Smooth muscle cell (in vitro differentiated cells): Measurements from ENCODE around the gene ATXN10. TPM values are rescaled to one million over a fixed set of nuclear protein-coding genes. Genes with fewer than 3 reads are reported as not detected.

Experiments used
- DNase-seq: peaks from one replicate; lab custom pipeline; 2025; ENCODE audit not compliant: unreplicated experiment; lab: John Stamatoyannopoulos, UW
- H2AFZ ChIP-seq: fragments of 200-600 bp; sonication (generic); 2 replicates; pipeline ENCODE4 v1.6.0; 2016; ENCODE audit warnings: antibody characterized with exemption, low read depth, mild to moderate bottlenecking
- H3F3A ChIP-seq: fragments of 200-600 bp; sonication (generic); 2 replicates; pipeline ENCODE4 v1.6.0; 2017; ENCODE audit warnings: antibody characterized with exemption, low read depth
- H3K27ac ChIP-seq: fragments of 200-600 bp; sonication (generic); 2 replicates; pipeline ENCODE4 v1.5.1; 2016; ENCODE audit warnings: low read depth, mild to moderate bottlenecking
- H3K27me3 ChIP-seq: fragments of 200-600 bp; sonication (generic); 2 replicates; pipeline ENCODE4 v1.6.1; 2016; ENCODE audit warnings: low read depth, mild to moderate bottlenecking
- H3K36me3 ChIP-seq: fragments of 200-600 bp; sonication (generic); 2 replicates; pipeline ENCODE4 v1.5.1; 2016; ENCODE audit warnings: low read depth
- H3K4me1 ChIP-seq: fragments of 200-600 bp; sonication (generic); 2 replicates; pipeline ENCODE4 v1.5.1; 2016; ENCODE audit warnings: low read depth
- H3K4me2 ChIP-seq: fragments of 200-600 bp; sonication (generic); 2 replicates; pipeline ENCODE4 v1.6.0; 2016; ENCODE audit warnings: mild to moderate bottlenecking
- H3K4me3 ChIP-seq: fragments of 200-600 bp; sonication (generic); 2 replicates; pipeline ENCODE4 v1.5.1; 2016; ENCODE audit warnings: mild to moderate bottlenecking
- H3K79me2 ChIP-seq: fragments of 200-600 bp; sonication (generic); 2 replicates; pipeline ENCODE4 v1.6.0; 2016; ENCODE audit warnings: low read depth, mild to moderate bottlenecking
- H3K9ac ChIP-seq: fragments of 200-600 bp; sonication (generic); 2 replicates; pipeline ENCODE4 v1.6.0; 2016; ENCODE audit warnings: low read depth
- H3K9me3 ChIP-seq: fragments of 200-600 bp; sonication (generic); replicated peaks from 2 replicates; pipeline ENCODE4 v1.5.1; 2016; ENCODE audit warnings: low read depth
- H4K20me1 ChIP-seq: fragments of 200-600 bp; sonication (generic); 2 replicates; pipeline ENCODE4 v1.6.0; 2016; ENCODE audit warnings: low read depth
- WGBS: methylation state at CpG from one replicate; pipeline ENCODE4 v1.1.7; 2016; ENCODE audit warnings: low lambda C conversion rate; 5-methylcytosine and 5-hydroxymethylcytosine counted together
- polyA plus RNA-seq: library from polyadenylated mRNA; unstranded; fragments of >200 nt; fragmentation: Nextera tagmentation; extraction: Ambion mirVana; gene quantifications from 2 replicates; pipeline ENCODE4 v1.2.1, GENCODE V29; 2016
- total RNA-seq: library from RNA; depleted of rRNA; stranded (reverse); fragments of >200 nt; gene quantifications from 2 replicates; pipeline ENCODE4 v1.2.3, GENCODE V29; 2014
- TF ChIP-seq, protein P1 (sequence below): fragments of 200-600 bp; sonication (generic); IDR thresholded peaks from 2 replicates; pipeline ENCODE4 v1.5.1; 2017; ENCODE audit warnings: borderline replicate concordance, mild to moderate bottlenecking, antibody characterized with exemption; ENCODE audit not compliant: insufficient read depth, poor library complexity, severe bottlenecking

Gene ATXN10
- total and polyA plus RNA-seq, 2 experiments from 2014 or later, result 117 to 131 TPM

DNA sequence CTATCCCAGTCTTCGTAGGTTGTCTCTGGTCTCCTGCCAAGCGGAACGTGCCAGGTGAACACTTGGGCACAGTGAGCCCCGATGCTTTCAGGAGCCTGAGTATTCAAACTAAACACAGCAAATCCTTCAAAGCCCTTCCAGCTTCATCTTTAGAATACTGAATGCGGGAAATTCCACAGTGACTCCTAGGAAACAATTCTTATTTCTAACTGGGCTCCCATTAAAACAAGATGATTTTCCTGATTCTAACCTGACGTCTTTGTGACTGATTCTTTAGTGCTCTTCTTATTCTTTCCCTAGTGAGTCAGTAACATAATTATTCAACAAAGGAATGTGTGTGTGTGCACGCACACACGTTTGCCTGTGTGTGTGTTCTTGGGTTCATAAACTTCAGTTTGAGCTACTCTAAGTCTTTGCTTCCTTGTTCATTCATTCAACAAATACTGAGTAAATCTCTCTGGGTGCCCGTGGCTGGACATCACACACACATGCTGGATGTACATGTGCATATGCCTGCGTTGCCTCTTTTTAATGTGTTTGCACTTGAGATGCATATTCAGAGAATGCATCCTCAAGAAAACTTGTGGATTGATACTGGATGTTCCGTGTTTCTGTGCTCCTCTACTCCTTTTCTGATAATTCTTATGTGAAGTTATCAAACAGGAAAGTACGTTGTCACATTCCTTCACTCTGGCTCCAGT lies 170.8 kb downstream of the ATXN10 start:
- Histone ChIP-seq H3K27ac (no peak overlapping the region), H3K9me3 (no peaks in the 10 kb centered on the region), H2AFZ (no peak overlapping the region), H3K27me3 (no peaks in the 10 kb centered on the region), H3K4me1 (peaks cover 47% of the 10 kb centered on the region), H3K9ac (no peak overlapping the region), H3K4me3 (no peak overlapping the region), H3K4me2 (no peak overlapping the region), H4K20me1 (peaks cover 95% of the 10 kb centered on the region), H3K36me3 (peaks cover 9% of the 10 kb centered on the region), H3F3A (no peaks in the 10 kb centered on the region), H3K79me2 (no peaks in the 10 kb centered on the region)
- no peak for DNase-seq
- 86% methylated on average over 12 of the region's 12 CpGs for WGBS
- TF ChIP-seq, protein P1, sequence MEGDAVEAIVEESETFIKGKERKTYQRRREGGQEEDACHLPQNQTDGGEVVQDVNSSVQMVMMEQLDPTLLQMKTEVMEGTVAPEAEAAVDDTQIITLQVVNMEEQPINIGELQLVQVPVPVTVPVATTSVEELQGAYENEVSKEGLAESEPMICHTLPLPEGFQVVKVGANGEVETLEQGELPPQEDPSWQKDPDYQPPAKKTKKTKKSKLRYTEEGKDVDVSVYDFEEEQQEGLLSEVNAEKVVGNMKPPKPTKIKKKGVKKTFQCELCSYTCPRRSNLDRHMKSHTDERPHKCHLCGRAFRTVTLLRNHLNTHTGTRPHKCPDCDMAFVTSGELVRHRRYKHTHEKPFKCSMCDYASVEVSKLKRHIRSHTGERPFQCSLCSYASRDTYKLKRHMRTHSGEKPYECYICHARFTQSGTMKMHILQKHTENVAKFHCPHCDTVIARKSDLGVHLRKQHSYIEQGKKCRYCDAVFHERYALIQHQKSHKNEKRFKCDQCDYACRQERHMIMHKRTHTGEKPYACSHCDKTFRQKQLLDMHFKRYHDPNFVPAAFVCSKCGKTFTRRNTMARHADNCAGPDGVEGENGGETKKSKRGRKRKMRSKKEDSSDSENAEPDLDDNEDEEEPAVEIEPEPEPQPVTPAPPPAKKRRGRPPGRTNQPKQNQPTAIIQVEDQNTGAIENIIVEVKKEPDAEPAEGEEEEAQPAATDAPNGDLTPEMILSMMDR, result no peak

DNA sequence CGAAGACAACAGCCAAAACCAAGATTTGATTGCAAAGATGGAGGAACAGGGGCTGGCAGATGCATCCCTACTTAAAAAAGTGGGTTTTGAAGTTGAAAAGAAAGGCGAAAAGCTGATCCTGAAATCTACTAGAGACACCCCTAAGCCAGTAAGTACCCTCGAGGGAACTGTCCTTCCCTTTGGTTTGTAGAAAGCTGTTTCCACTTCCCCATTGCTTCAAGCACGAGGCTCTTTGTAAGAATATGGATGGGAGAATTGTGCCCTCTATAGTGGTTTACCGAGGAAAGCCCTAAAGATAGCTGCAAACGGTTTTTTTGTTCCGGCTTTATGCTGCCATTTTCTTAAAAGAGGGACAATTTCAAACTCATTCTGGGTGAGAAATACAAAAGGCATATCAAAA lies 171.4 kb downstream of the ATXN10 start:
- Histone ChIP-seq H3K9ac (no peak overlapping the region), H3K79me2 (no peaks in the 10 kb centered on the region), H3K4me2 (no peak overlapping the region), H3K27me3 (no peaks in the 10 kb centered on the region), H3K4me1 (peaks cover 47% of the 10 kb centered on the region), H4K20me1 (peaks cover 95% of the 10 kb centered on the region), H3K36me3 (peaks cover 9% of the 10 kb centered on the region), H3K27ac (no peak overlapping the region), H3K9me3 (no peaks in the 10 kb centered on the region), H3K4me3 (no peak overlapping the region), H3F3A (no peaks in the 10 kb centered on the region), H2AFZ (no peak overlapping the region)
- DNase-seq, result no peak
- TF ChIP-seq, protein P1, result no peak
- 86% methylated on average over 7 of the region's 7 CpGs for WGBS

DNA sequence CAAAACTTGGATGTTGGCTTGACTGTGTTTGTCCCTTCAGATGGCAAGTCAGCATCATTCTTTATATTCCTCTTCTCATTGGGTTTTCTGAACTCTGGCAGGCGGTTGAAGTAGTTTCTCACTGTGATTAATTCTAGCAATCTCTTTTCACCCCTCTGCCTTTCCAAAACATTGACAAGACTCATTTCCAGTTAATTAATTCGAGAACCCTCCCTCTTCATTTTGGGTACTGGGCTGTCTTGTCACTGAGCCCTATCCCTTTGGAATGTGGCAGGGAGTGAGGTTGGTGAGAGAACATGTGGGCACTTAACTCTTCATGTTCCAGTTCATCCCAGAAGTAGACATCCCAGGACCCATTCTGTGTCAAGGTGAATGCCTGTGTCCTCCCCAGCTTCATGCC lies 172.4 kb downstream of the ATXN10 start:
- 74% methylated on average over 2 of the region's 2 CpGs for WGBS
- no peak overlapping the region for H3K4me3 ChIP-seq
- peaks cover 96% of the 10 kb centered on the region for H4K20me1 ChIP-seq
- DNase-seq, result no peak
- H3K4me1 ChIP-seq, result peaks cover 44% of the 10 kb centered on the region
- no peak overlapping the region for H3K27ac ChIP-seq
- H2AFZ ChIP-seq, result no peak overlapping the region
- no peaks in the 10 kb centered on the region for H3K27me3 ChIP-seq
- peaks cover 14% of the 10 kb centered on the region for H3K36me3 ChIP-seq
- no peaks in the 10 kb centered on the region for H3F3A ChIP-seq
- H3K9me3 ChIP-seq, result no peaks in the 10 kb centered on the region
- H3K9ac ChIP-seq, result no peak overlapping the region
- TF ChIP-seq, protein P1, result no peak
- H3K79me2 ChIP-seq, result no peaks in the 10 kb centered on the region
- no peak overlapping the region for H3K4me2 ChIP-seq

DNA sequence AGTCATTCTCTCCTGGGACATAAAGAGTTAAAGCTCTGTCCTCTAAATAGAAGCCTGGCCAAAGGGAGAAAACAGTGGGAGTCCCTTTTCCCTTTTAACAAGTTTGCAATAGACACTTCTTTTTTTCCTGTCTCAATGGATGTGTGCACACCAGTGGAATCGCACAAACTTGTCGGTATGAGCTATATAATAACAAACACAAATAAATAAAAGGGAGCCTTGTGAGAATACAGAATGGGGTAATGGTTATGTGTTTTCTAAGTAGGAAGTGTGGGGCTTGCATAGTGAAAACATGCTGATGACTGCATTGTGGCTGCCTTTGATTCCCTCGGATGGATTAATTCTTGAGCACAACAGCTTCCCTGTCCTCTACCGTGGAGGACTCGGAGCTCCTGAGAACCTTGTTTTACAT lies 173.4 kb downstream of the ATXN10 start:
- Histone ChIP-seq H3K27me3 (no peaks in the 10 kb centered on the region), H2AFZ (no peak overlapping the region), H3K9ac (no peak overlapping the region), H3K4me1 (peaks cover 44% of the 10 kb centered on the region), H3K36me3 (peaks cover 14% of the 10 kb centered on the region), H3F3A (no peaks in the 10 kb centered on the region), H3K27ac (no peak overlapping the region), H3K9me3 (no peaks in the 10 kb centered on the region), H3K4me3 (no peak overlapping the region), H4K20me1 (peaks cover 94% of the 10 kb centered on the region), H3K4me2 (no peak overlapping the region), H3K79me2 (no peaks in the 10 kb centered on the region)
- TF ChIP-seq, protein P1, result no peak
- no peak for DNase-seq
- 37% methylated on average over 5 of the region's 5 CpGs for WGBS
